H1 (cell line): Measurements from ENCODE around the gene SMARCB1. TPM values are rescaled to one million over a fixed set of nuclear protein-coding genes. Genes with fewer than 3 reads are reported as not detected.

Experiments used
- CTCF ChIA-PET: fragments of 300-600 bp; sonication (Branson Sonifier 250); formaldehyde crosslinking; loops from one replicate; lab custom pipeline; 2021; ENCODE audit not compliant: partially characterized antibody; lab: Charles Lee
- POLR2A ChIA-PET: fragments of 300-600 bp; sonication (Branson Sonifier 250); formaldehyde crosslinking; loops from one replicate; lab custom pipeline; 2021; ENCODE audit warnings: inconsistent platforms; ENCODE audit not compliant: partially characterized antibody; lab: Charles Lee
- DNase-seq, 2 experiments: peaks; one replicate each; pipeline versions ENCODE4 v3.0.0 to v3.0.0-alpha.2; 2010 to 2022; ENCODE audit warnings: low spot score in 2 of 2, low read depth in 1 of 2, mixed read lengths in 1 of 2
- FAIRE-seq: peaks from 2 replicates; lab custom pipeline; 2011; peaks lifted over from hg19 to GRCh38; lab: Jason Lieb, UNC
- H2AFZ ChIP-seq: 2 replicates; pipeline ENCODE4 v1.8.1; 2012; ENCODE audit warnings: low read length, inconsistent platforms
- H2AK5ac ChIP-seq: 2 replicates; pipeline ENCODE4 v1.6.1; 2013; ENCODE audit warnings: low read depth, low read length
- H2BK120ac ChIP-seq: replicated peaks from 2 replicates; pipeline ENCODE3; 2013; ENCODE audit warnings: low read depth, low read length, inconsistent platforms
- H2BK12ac ChIP-seq: 2 replicates; pipeline ENCODE4 v1.6.1; 2013; ENCODE audit warnings: low read depth, low read length
- H2BK15ac ChIP-seq: 2 replicates; pipeline ENCODE4 v1.6.1; 2013; ENCODE audit warnings: low read length
- H2BK20ac ChIP-seq: 2 replicates; pipeline ENCODE4 v1.6.1; 2013; ENCODE audit warnings: low read length
- H2BK5ac ChIP-seq: 2 replicates; pipeline ENCODE4 v1.6.1; 2013; ENCODE audit warnings: low read depth, low read length
- H3K14ac ChIP-seq: 2 replicates; pipeline ENCODE4 v1.6.1; 2013; ENCODE audit warnings: inconsistent platforms; ENCODE audit not compliant: insufficient read length
- H3K18ac ChIP-seq: 2 replicates; pipeline ENCODE4 v1.6.1; 2013; ENCODE audit warnings: low read length; ENCODE audit errors: extremely low read depth
- H3K23ac ChIP-seq: 2 replicates; pipeline ENCODE4 v1.6.1; 2013; ENCODE audit warnings: inconsistent platforms; ENCODE audit not compliant: insufficient read length
- H3K23me2 ChIP-seq: 2 replicates; pipeline ENCODE4 v1.6.1; 2013; ENCODE audit warnings: low read depth, low read length
- H3K27ac ChIP-seq: 2 replicates; pipeline ENCODE4 v1.6.1; 2011; ENCODE audit warnings: low read depth, low read length, inconsistent platforms
- H3K27me3 ChIP-seq, 4 experiments: replicated peaks in 1 of 4; 1 replicate in 1 of 4; 2 replicates in 3 of 4; pipeline versions ENCODE4 v1.6.1 to v1.8.1; 2011 to 2013; ENCODE audit warnings: low read length in 3 of 4, mild to moderate bottlenecking in 3 of 4, inconsistent platforms in 2 of 4, mixed read lengths in 2 of 4, moderate library complexity in 1 of 4; ENCODE audit not compliant: control insufficient read depth in 3 of 4, insufficient read depth in 3 of 4; ENCODE audit errors: extremely low read depth in 1 of 4
- H3K36me3 ChIP-seq, 4 experiments: 2 replicates each; pipeline versions ENCODE4 v1.6.1 to v1.8.1; 2011 to 2013; ENCODE audit warnings: mild to moderate bottlenecking in 4 of 4, low read length in 3 of 4, moderate library complexity in 2 of 4, control low read depth in 1 of 4, inconsistent platforms in 1 of 4; ENCODE audit not compliant: insufficient read depth in 4 of 4, control insufficient read depth in 2 of 4
- H3K4ac ChIP-seq: replicated peaks from 2 replicates; pipeline ENCODE3; 2013; ENCODE audit warnings: low read length, low read depth, mixed read lengths, inconsistent platforms; ENCODE audit not compliant: insufficient read length
- H3K4me1 ChIP-seq, 4 experiments: replicated peaks in 1 of 4; 1 replicate in 1 of 4; 2 replicates in 3 of 4; pipeline versions ENCODE4 v1.6.1 to v1.8.1; 2011 to 2013; ENCODE audit warnings: low read length in 3 of 4, inconsistent platforms in 2 of 4, mixed read lengths in 1 of 4; ENCODE audit not compliant: insufficient read depth in 4 of 4, control insufficient read depth in 3 of 4
- H3K4me2 ChIP-seq, 2 experiments: 2 replicates each; pipeline versions ENCODE4 v1.6.1 to v1.8.1; 2011 to 2013; ENCODE audit warnings: low read depth in 2 of 2, low read length in 2 of 2, control low read depth in 1 of 2, inconsistent platforms in 1 of 2, mild to moderate bottlenecking in 1 of 2; ENCODE audit not compliant: insufficient read depth in 1 of 2
- H3K4me3 ChIP-seq, 4 experiments: fragments of 200-600, 300-600 bp in 1 of 4; sonication (generic), shearing (Covaris generic), sonication (Bioruptor Twin) in 1 of 4; 2 replicates each; pipeline versions ENCODE4 v1.5.1 to v1.8.1; 2011 to 2016; ENCODE audit warnings: low read length in 4 of 4, low read depth in 3 of 4, control low read depth in 2 of 4, inconsistent platforms in 2 of 4, mild to moderate bottlenecking in 2 of 4, mixed read lengths in 1 of 4, moderate library complexity in 1 of 4; ENCODE audit not compliant: insufficient read depth in 2 of 4; ENCODE audit errors: extremely low read depth in 1 of 4
- H3K56ac ChIP-seq: replicated peaks from 2 replicates; pipeline ENCODE3; 2013; ENCODE audit warnings: low read depth, mild to moderate bottlenecking, mixed read lengths, low read length, inconsistent platforms; ENCODE audit not compliant: insufficient read length
- H3K79me1 ChIP-seq: 2 replicates; pipeline ENCODE4 v1.6.1; 2013; ENCODE audit warnings: low read depth, low read length, control low read depth
- H3K79me2 ChIP-seq, 2 experiments: 2 replicates each; pipeline versions ENCODE4 v1.6.1 to v1.8.1; 2012 to 2013; ENCODE audit warnings: low read length in 2 of 2, mild to moderate bottlenecking in 2 of 2, inconsistent platforms in 1 of 2; ENCODE audit not compliant: insufficient read depth in 2 of 2, control insufficient read depth in 1 of 2
- H3K9ac ChIP-seq, 4 experiments: replicated peaks in 1 of 4; 1 replicate in 1 of 4; 2 replicates in 3 of 4; pipeline versions ENCODE4 v1.6.1 to v1.8.1; 2011 to 2013; ENCODE audit warnings: low read depth in 3 of 4, low read length in 3 of 4, control low read depth in 2 of 4, mild to moderate bottlenecking in 2 of 4, moderate library complexity in 2 of 4, inconsistent platforms in 1 of 4; ENCODE audit errors: extremely low read depth in 1 of 4
- H3K9me3 ChIP-seq, 2 experiments: 2 replicates each; pipeline versions ENCODE4 v1.6.1 to v1.8.1; 2012 to 2013; ENCODE audit warnings: mild to moderate bottlenecking in 2 of 2, moderate library complexity in 2 of 2, control low read depth in 1 of 2, inconsistent platforms in 1 of 2, low read depth in 1 of 2, low read length in 1 of 2, mixed read lengths in 1 of 2; ENCODE audit not compliant: insufficient read depth in 2 of 2
- H4K20me1 ChIP-seq, 2 experiments: replicated peaks in 1 of 2; 2 replicates each; pipeline versions ENCODE3 to v1.8.1; 2011 to 2013; ENCODE audit warnings: inconsistent platforms in 2 of 2, low read length in 2 of 2, mild to moderate bottlenecking in 1 of 2; ENCODE audit not compliant: insufficient read depth in 2 of 2, control insufficient read depth in 1 of 2
- H4K5ac ChIP-seq: 2 replicates; pipeline ENCODE4 v1.6.1; 2013; ENCODE audit warnings: low read length, low read depth, mixed read lengths, inconsistent platforms; ENCODE audit not compliant: insufficient read length
- H4K8ac ChIP-seq: 2 replicates; pipeline ENCODE4 v1.8.0; 2013; ENCODE audit warnings: mild to moderate bottlenecking, moderate library complexity, low read length, inconsistent platforms; ENCODE audit not compliant: insufficient read depth; ENCODE audit errors: extremely low read depth
- H4K91ac ChIP-seq: replicated peaks from 2 replicates; pipeline ENCODE3; 2013; ENCODE audit warnings: low read length, mixed read lengths, inconsistent platforms; ENCODE audit not compliant: insufficient read length
- POLR2A ChIP-seq, 2 experiments: IDR thresholded peaks; 1 replicate in 1 of 2; 2 replicates in 1 of 2; pipeline ENCODE4 v1.6.1; 2011; ENCODE audit warnings: low read depth in 2 of 2, low read length in 2 of 2, mild to moderate bottlenecking in 2 of 2; ENCODE audit errors: control extremely low read depth in 1 of 2
- RFX5 ChIP-seq: IDR thresholded peaks from 2 replicates; pipeline ENCODE4 v1.6.1; 2011; ENCODE audit warnings: low read depth, low read length, improper control_type of control experiment, borderline replicate concordance
- WGBS, 2 experiments: shearing (Covaris generic) in 1 of 2; methylation state at CpG; one replicate each; pipeline versions ENCODE4 v1.1.6 to v1.1.7; 2013 to 2015; ENCODE audit warnings: low lambda C conversion rate in 2 of 2, mixed read lengths in 2 of 2, inconsistent platforms in 1 of 2, low coverage in 1 of 2, missing lambda C conversion rate in 1 of 2; ENCODE audit not compliant: insufficient replicate concordance in 2 of 2, insufficient coverage in 1 of 2, insufficient read length in 1 of 2; ENCODE audit errors: extremely low coverage in 1 of 2, missing lambda C conversion rate in 1 of 2; 5-methylcytosine and 5-hydroxymethylcytosine counted together
- polyA plus RNA-seq, 7 experiments: library from polyadenylated mRNA; depleted of rRNA in 3 of 7; stranded (reverse) in 5 of 7; unstranded in 2 of 7; fragments of >200 nt in 5 of 7; fragments of 200-250 nt in 2 of 7; gene quantifications; 1 replicate in 5 of 7; 2 replicates in 1 of 7; 4 replicates in 1 of 7; pipeline versions ENCODE4 v1.2.1 to v1.2.3, GENCODE V29; 2011 to 2013; ENCODE audit warnings: missing spikeins in 2 of 7, mixed read lengths in 2 of 7
- total RNA-seq: library from RNA; stranded (reverse); fragmentation: NEBNext Ultra II Directional; extraction: Animal tissue kit (Norgen Biotek cat#: 25700); gene quantifications from 2 replicates; pipeline ENCODE4 v1.2.1, GENCODE V29; 2021

SMARCB1 gene
- total and polyA plus RNA-seq, 2 of the 8 experiments (the other 6 are each of a cell fraction or from before 2014, with no cell fraction given): 116 to 145 TPM

DNA sequence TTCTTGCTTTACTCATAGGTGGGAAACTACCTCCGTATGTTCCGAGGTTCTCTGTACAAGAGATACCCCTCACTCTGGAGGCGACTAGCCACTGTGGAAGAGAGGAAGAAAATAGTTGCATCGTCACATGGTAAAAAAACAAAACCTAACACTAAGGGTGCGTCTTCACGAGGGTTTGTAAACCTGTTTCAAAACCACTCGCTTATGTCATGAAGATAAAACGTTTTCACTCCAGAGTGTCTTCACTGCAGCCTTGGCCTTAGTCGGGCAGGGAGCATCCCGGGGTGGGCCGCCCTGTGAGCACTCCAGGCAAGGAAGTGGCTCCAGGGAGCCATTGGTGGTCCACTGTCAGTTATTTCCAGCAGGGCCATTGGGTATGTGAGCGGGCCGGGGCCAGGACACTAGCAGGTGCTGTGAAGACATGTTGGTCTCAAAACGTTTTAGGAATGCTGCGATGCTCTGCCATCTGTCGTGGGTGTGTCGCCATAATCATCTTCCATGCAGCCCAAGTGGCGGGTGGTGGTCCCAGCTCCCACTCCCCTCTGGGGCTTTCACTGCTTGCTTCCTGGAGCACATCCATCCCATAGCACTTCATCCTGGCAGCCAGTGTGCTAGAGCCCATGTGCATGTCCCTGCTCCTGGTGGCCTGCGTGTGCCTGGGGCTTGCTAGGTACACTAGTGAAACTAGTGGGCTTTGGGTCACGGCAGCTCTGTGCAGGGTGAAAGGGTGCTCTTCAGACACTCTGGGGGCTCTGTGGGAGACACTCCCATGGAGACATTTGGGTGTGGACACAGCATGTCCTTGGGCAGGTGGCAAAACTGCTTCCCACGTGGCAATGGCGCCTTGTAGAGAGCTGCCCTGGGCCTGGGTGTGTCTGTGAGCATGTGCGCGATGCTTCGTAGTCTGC, 5.2 kb downstream of the SMARCB1 start:
- peaks cover 0 to 6% (median 0%) of the 10 kb centered on the region in 4 experiments; a peak in 5 of 7 replicates for H3K4me1 ChIP-seq
- H2BK15ac ChIP-seq: no peak overlapping the region
- H3K14ac ChIP-seq: no peak overlapping the region
- TF ChIP-seq POLR2A (IDR thresholded peaks at IDR 0.05; ENCODE audit: control extremely low read depth in 1 of 2, low read depth in 2 of 2, low read length in 2 of 2) (peak in 1 of 2 experiments; percentile 10; a peak in 1 of 3 replicates), RFX5 (no peak)
- TF ChIP-seq, all 59 proteins: peak for 1
- DNase-seq (no peak), FAIRE-seq (no peak)
- H2BK12ac ChIP-seq: no peak overlapping the region
- no peak overlapping the region for H3K56ac ChIP-seq
- no peak overlapping the region for H3K4me2 ChIP-seq
- H2BK5ac ChIP-seq: peak overlapping the region; percentile 35; the same call in 1 of the 2 replicates
- H3K18ac ChIP-seq: no peak overlapping the region
- no peak overlapping the region for H4K5ac ChIP-seq
- CTCF ChIA-PET: interaction anchor here (0.7 to 1.4 kb wide), 3 partner anchors 13 to 54 kb away, joined by 3 to 7 read pairs (median 3); no protein-coding TSS in a partner anchor
- H3K23me2 ChIP-seq: peaks cover 3% of the 10 kb centered on the region; the same call in 1 of the 2 replicates
- H4K91ac ChIP-seq: no peak overlapping the region
- H3K4ac ChIP-seq: no peak overlapping the region
- H3K36me3 ChIP-seq: peaks cover 10 to 25% (median 19%) of the 10 kb centered on the region in 4 experiments; a peak in 7 of 8 replicates
- H2AK5ac ChIP-seq: no peak overlapping the region
- H3K9me3 ChIP-seq: no peaks in the 10 kb centered on the region
- peaks cover 22 to 56% of the 10 kb centered on the region in 2 experiments for H3K79me2 ChIP-seq
- peaks cover 4 to 24% of the 10 kb centered on the region in 2 experiments for H4K20me1 ChIP-seq
- no peak overlapping the region for H2BK120ac ChIP-seq
- no peak overlapping the region for H3K9ac ChIP-seq
- H3K4me3 ChIP-seq: no peak overlapping the region
- POLR2A ChIA-PET: interaction anchor here (0.8 to 1.3 kb wide), 4 partner anchors 10 to 39 kb away, joined by 3 to 8 read pairs (median 4); no protein-coding TSS in a partner anchor
- H4K8ac ChIP-seq: no peak overlapping the region
- H3K23ac ChIP-seq: no peak overlapping the region
- H2AFZ ChIP-seq: no peak overlapping the region
- 91% methylated on average over 25 of the region's 25 CpGs; no CpG with 5 or more reads in 1 of the 2 experiments for WGBS, 2 experiments
- no peak overlapping the region for H2BK20ac ChIP-seq
- peaks cover 3% of the 10 kb centered on the region; the same call in 1 of the 2 replicates for H3K79me1 ChIP-seq
- no peak overlapping the region for H3K27ac ChIP-seq
- H3K27me3 ChIP-seq: no peaks in the 10 kb centered on the region
